ENCODE results near the gene GALNT18. TPM values are rescaled to one million over a fixed set of nuclear protein-coding genes. Genes with fewer than 3 reads are reported as not detected.
A peak's percentile ranks its signal among the peaks of the same experiment; 100 is the strongest.

The GALNT18 gene
- total RNA-seq, 1 experiment from 2014 or later: 1.7 TPM

DNA sequence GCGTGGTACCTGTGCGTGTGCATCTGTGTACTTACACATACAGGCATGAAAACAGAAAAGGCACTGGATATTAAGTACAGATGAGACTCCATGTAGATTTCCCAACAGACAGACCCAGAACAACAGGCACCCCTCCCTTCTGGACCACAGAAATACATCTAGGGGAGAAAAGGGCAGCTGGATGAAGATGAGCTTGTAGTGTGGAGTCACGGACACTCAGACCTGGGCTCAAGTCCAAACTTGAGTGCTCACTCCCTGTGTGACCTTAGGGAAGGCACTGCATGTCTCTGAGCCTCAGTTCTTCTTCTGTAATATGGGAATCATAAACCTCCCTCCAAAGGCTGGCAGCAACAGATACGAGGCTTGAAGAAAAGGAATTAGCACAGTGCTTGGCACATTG, 108.9 kb downstream of the GALNT18 start:
- Mint-ChIP-seq H3K4me3 (no peak overlapping the region), H3K27ac (peak overlapping the region in 1 of 3 experiments; percentile 34; a peak in 1 of 7 replicates), H3K36me3 (ENCODE audit: insufficient read depth in 1 of 3, low read depth in 3 of 3) (no peaks in the 10 kb centered on the region), H3K9me3 (no peaks in the 10 kb centered on the region), H3K27me3 (ENCODE audit: low read depth) (no peaks in the 10 kb centered on the region), H3K4me1 (peaks cover 23 to 34% of the 10 kb centered on the region in 2 experiments)
- H3K18ac ChIP-seq (ENCODE audit: insufficient read length, low read depth, low read length): no peak overlapping the region
- no peak overlapping the region for H2BK20ac ChIP-seq (ENCODE audit: low read depth, low read length, poor library complexity, severe bottlenecking)
- H3K23me2 ChIP-seq (ENCODE audit: insufficient read length, low read depth, low read length, poor library complexity, severe bottlenecking): no peaks in the 10 kb centered on the region
- H3K9ac ChIP-seq (ENCODE audit: extremely low read depth, insufficient read length, low read length): no peak overlapping the region
- TF ChIP-seq CTCF (conservative IDR thresholded peaks at IDR 0.05): no peak
- H3K9me3 ChIP-seq (ENCODE audit: control insufficient read depth, low read depth, low read length): no peaks in the 10 kb centered on the region
- peaks cover 8% of the 10 kb centered on the region for H3K4me1 ChIP-seq (ENCODE audit: insufficient read depth, low read length)
- H3K79me2 ChIP-seq (ENCODE audit: insufficient read depth, low read length): no peaks in the 10 kb centered on the region
- no peak overlapping the region for H2BK15ac ChIP-seq (ENCODE audit: low read depth, low read length)
- no peak overlapping the region for H2AK5ac ChIP-seq (ENCODE audit: insufficient read length, low read length)
- no peak overlapping the region for H3K27ac ChIP-seq (ENCODE audit: insufficient read length, low read depth, low read length)
- H4K20me1 ChIP-seq (ENCODE audit: control insufficient read depth, insufficient read depth, insufficient read length): no peaks in the 10 kb centered on the region
- WGBS (ENCODE audit: extremely low coverage, insufficient read length, low lambda C conversion rate): no CpG with 5 or more reads among the region's 4 CpGs
- H2BK5ac ChIP-seq (ENCODE audit: insufficient read length, low read length): no peak overlapping the region
- no peak overlapping the region for H2BK120ac ChIP-seq (ENCODE audit: low read depth, low read length, poor library complexity, severe bottlenecking)
- H3K23ac ChIP-seq (ENCODE audit: insufficient read length, low read depth, low read length): no peak overlapping the region
- no peaks in the 10 kb centered on the region for H3K79me1 ChIP-seq (ENCODE audit: insufficient read depth, low read depth, low read length, poor library complexity, severe bottlenecking)
- H2AFZ ChIP-seq (ENCODE audit: low read length): no peak overlapping the region
- no peak overlapping the region for H3K14ac ChIP-seq (ENCODE audit: insufficient read depth, low read length)
- no peaks in the 10 kb centered on the region for H3K27me3 ChIP-seq (ENCODE audit: insufficient read depth, low read length)
- H4K91ac ChIP-seq (ENCODE audit: insufficient read length, low read depth, low read length): no peak overlapping the region
- no peak overlapping the region for H3T11ph ChIP-seq (ENCODE audit: low read length)
- no peak overlapping the region for H3K4me2 ChIP-seq (ENCODE audit: insufficient read depth, insufficient read length, low read length)
- H4K8ac ChIP-seq (replicated peaks; ENCODE audit: insufficient read length, low read depth, low read length): no peak overlapping the region
- no peak overlapping the region for H3K56ac ChIP-seq (ENCODE audit: insufficient read length, low read depth, low read length)
- no peak overlapping the region for H3K4ac ChIP-seq (ENCODE audit: low read depth, low read length)
- DNase-seq: no peak
- no peak overlapping the region for H2BK12ac ChIP-seq (ENCODE audit: insufficient read length, low read depth, low read length)
- no peak overlapping the region for H4K5ac ChIP-seq (ENCODE audit: insufficient read length, low read depth, low read length)
